ENCODE data around the gene UGGT1. TPM values are rescaled to one million over a fixed set of nuclear protein-coding genes. Genes with fewer than 3 reads are reported as not detected.

UGGT1 gene, protein sequence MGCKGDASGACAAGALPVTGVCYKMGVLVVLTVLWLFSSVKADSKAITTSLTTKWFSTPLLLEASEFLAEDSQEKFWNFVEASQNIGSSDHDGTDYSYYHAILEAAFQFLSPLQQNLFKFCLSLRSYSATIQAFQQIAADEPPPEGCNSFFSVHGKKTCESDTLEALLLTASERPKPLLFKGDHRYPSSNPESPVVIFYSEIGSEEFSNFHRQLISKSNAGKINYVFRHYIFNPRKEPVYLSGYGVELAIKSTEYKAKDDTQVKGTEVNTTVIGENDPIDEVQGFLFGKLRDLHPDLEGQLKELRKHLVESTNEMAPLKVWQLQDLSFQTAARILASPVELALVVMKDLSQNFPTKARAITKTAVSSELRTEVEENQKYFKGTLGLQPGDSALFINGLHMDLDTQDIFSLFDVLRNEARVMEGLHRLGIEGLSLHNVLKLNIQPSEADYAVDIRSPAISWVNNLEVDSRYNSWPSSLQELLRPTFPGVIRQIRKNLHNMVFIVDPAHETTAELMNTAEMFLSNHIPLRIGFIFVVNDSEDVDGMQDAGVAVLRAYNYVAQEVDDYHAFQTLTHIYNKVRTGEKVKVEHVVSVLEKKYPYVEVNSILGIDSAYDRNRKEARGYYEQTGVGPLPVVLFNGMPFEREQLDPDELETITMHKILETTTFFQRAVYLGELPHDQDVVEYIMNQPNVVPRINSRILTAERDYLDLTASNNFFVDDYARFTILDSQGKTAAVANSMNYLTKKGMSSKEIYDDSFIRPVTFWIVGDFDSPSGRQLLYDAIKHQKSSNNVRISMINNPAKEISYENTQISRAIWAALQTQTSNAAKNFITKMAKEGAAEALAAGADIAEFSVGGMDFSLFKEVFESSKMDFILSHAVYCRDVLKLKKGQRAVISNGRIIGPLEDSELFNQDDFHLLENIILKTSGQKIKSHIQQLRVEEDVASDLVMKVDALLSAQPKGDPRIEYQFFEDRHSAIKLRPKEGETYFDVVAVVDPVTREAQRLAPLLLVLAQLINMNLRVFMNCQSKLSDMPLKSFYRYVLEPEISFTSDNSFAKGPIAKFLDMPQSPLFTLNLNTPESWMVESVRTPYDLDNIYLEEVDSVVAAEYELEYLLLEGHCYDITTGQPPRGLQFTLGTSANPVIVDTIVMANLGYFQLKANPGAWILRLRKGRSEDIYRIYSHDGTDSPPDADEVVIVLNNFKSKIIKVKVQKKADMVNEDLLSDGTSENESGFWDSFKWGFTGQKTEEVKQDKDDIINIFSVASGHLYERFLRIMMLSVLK (N-terminal part only)
- 39.4 to 62.1 TPM (median 47.1 TPM) in 3 replicates for total RNA-seq
- long read RNA-seq, full-length matches to known transcripts = 5 of 12 reads
- long read RNA-seq, partial matches to known transcripts = 0 of 12 reads
- long read RNA-seq, other reads (novel, unspliced or antisense) = 7 of 12 reads

DNA sequence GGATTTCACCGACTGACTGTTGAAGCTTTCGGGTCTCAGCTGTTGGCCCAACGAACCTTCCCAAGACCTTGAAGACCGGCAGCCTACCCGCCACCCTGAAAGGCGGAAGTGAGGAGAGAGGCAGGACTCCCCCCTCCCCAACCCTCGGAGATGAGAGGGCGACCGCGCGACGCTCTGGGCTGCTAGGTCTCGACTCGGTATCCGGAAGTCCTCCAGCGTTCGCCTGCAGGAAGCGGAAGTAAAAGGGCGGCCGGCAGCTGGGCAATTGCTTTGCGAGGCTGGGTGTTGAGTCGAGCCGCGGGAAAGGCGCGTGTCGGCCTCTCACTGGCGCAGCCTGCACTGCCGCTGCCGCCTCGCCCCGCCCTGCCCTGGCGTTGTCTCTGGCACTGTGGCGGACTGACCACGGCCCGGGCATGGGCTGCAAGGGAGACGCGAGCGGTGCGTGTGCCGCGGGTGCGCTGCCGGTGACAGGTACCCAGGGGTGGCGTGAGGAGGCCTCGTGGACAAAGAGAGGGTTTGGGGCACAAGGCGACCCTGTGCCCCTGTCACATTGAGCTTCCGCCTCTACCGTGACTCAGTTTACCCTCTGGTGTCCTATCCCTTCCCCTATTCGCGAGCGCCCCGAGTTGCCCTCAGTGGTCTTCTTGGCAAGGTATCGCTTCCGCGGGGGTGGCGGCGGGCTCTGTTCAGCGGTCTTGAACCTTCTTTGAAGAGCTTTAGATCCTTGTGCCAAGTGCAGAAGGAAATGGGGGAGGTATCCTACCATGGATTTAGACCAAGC, at the start of gene UGGT1:
Gene UGGT1 (plus strand): TSS at position 256 of the 781 bp plus-strand sequence. CDS start 158 bp downstream, at position 414.
- H3K36me3 Mint-ChIP-seq (ENCODE audit: low read depth) = no peaks in the 10 kb centered on the region
- TF ChIP-seq CTCF (IDR thresholded peaks at IDR 0.05) = no peak
- peak within 1 kb of the TSS; percentile 92 for H3K4me3 Mint-ChIP-seq (ENCODE audit: unreplicated experiment)
- peak; percentile 96 for DNase-seq (ENCODE audit: low spot score)
- H3K27me3 Mint-ChIP-seq (ENCODE audit: low read depth) = no peaks in the 10 kb centered on the region
- H3K9me3 Mint-ChIP-seq (ENCODE audit: low read depth) = no peaks in the 10 kb centered on the region
- peak within 1 kb of the TSS; percentile 94 for H3K27ac Mint-ChIP-seq (ENCODE audit: unreplicated experiment)
- H3K4me1 Mint-ChIP-seq (ENCODE audit: low read depth) = peaks cover 27% of the 10 kb centered on the region

GRCh38 chr2:128041561-128041960, 49.4 kb upstream of the UGGT1 start:
- no peaks in the 10 kb centered on the region for H3K4me1 Mint-ChIP-seq (ENCODE audit: low read depth)
- no peak for TF ChIP-seq CTCF (IDR thresholded peaks at IDR 0.05)
- H3K27ac Mint-ChIP-seq (ENCODE audit: unreplicated experiment) = no peak overlapping the region
- no peak for DNase-seq (ENCODE audit: low spot score)
- peaks cover 15% of the 10 kb centered on the region for H3K27me3 Mint-ChIP-seq (ENCODE audit: low read depth)
- H3K4me3 Mint-ChIP-seq (ENCODE audit: unreplicated experiment) = no peak overlapping the region
- H3K9me3 Mint-ChIP-seq (ENCODE audit: low read depth) = peaks cover 35% of the 10 kb centered on the region
- peaks cover 5% of the 10 kb centered on the region for H3K36me3 Mint-ChIP-seq (ENCODE audit: low read depth)

GRCh38 chr2:128043041-128043440, 48.0 kb upstream of the UGGT1 start:
- Mint-ChIP-seq H3K9me3 (ENCODE audit: low read depth) (peaks cover 26% of the 10 kb centered on the region), H3K27me3 (ENCODE audit: low read depth) (peaks cover 17% of the 10 kb centered on the region), H3K4me3 (ENCODE audit: unreplicated experiment) (no peak overlapping the region), H3K4me1 (ENCODE audit: low read depth) (no peaks in the 10 kb centered on the region), H3K36me3 (ENCODE audit: low read depth) (peaks cover 3% of the 10 kb centered on the region), H3K27ac (ENCODE audit: unreplicated experiment) (no peak overlapping the region)
- no peak for DNase-seq (ENCODE audit: low spot score)
- TF ChIP-seq CTCF (IDR thresholded peaks at IDR 0.05) = no peak

- no peaks in the 10 kb centered on the region for H3K4me1 Mint-ChIP-seq (ENCODE audit: low read depth)
- H3K27ac Mint-ChIP-seq (ENCODE audit: unreplicated experiment) = no peak overlapping the region
- H3K9me3 Mint-ChIP-seq (ENCODE audit: low read depth) = peaks cover 17% of the 10 kb centered on the region
- H3K4me3 Mint-ChIP-seq (ENCODE audit: unreplicated experiment) = no peak overlapping the region
- no peak for TF ChIP-seq CTCF (IDR thresholded peaks at IDR 0.05)
- peaks cover 8% of the 10 kb centered on the region for H3K36me3 Mint-ChIP-seq (ENCODE audit: low read depth)
- DNase-seq (ENCODE audit: low spot score) = no peak
- peaks cover 18% of the 10 kb centered on the region for H3K27me3 Mint-ChIP-seq (ENCODE audit: low read depth)
Observed at GRCh38 chr2:128053331-128053730, 37.7 kb upstream of the UGGT1 start.
